GM18498 (cell line): Measurements from ENCODE around the gene PAK5.

Experiments
- ATAC-seq: cut with Tn5 transposase; IDR thresholded peaks from one replicate; pipeline ENCODE4 v1.9.1; 2021; ENCODE audit warnings: mild to moderate bottlenecking, moderate library complexity; ENCODE audit not compliant: unreplicated experiment

Gene PAK5

GRCh38 chr20:9792674-9793073, 46.2 kb downstream of the PAK5 start:
- no peak for ATAC-seq

DNA sequence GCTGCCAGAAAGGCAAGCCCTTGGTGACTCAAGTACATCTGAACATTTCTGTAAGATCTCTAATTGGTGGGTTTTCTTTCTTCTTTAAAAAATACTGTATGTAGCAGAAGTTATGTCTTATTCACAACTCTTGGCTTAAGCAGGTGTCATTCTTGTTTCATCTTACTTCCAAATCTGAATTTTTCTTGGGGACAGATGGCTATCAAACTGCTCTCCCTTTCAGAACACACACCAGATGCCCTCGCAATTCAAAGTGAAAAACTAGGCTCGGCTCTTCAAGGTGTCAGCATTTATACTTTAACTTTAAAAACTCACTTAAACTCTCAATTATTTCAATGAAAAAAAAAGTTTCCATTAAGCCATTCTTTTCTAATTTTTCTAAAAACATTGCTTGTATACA, 49.7 kb downstream of the PAK5 start:
- ATAC-seq, result no peak

DNA sequence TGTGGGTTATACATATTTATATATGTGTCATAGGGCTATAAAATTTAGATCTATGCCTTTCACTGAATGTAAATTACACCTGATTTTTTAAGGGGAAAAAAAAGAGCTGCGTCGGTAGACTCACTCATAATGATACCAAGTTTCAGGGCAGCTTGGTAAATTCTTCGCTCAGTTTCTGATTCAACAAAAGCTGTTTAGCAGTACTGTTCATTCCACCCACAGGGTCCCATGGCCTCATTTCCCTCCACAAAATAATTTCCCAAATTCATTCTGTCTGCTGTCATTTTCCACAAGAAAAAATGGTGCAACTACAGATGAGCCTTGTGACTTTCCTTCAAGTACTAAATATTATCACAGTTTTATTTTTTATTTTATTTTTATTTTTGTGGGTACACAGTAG, 63.7 kb downstream of the PAK5 start:
- no peak for ATAC-seq

GRCh38 chr20:9769954-9770353, 68.9 kb downstream of the PAK5 start:
- ATAC-seq, result no peak

GRCh38 chr20:9761476-9761875, 77.4 kb downstream of the PAK5 start:
- ATAC-seq, result no peak

GRCh38 chr20:9759392-9759791, 79.5 kb downstream of the PAK5 start:
- ATAC-seq, result no peak

DNA sequence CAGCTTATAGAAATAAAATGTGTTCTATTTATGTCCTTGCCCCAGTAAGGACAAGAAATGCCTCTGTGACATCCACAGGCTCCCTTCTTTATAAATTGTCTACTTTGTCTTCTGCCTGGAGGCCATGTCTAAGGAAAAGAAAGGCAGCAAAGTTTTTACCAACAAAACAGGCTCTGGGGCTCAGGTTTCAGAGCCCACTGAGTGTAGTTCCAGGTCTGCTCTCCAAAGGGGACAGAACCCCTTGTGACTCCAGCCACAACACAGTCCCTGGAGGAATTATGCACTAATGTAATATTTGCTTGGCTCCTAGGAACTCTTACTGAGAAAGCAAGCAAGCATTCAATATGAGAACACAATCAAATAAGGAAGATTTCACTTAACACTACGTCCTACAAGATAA, 80.1 kb downstream of the PAK5 start:
- ATAC-seq, result no peak

DNA sequence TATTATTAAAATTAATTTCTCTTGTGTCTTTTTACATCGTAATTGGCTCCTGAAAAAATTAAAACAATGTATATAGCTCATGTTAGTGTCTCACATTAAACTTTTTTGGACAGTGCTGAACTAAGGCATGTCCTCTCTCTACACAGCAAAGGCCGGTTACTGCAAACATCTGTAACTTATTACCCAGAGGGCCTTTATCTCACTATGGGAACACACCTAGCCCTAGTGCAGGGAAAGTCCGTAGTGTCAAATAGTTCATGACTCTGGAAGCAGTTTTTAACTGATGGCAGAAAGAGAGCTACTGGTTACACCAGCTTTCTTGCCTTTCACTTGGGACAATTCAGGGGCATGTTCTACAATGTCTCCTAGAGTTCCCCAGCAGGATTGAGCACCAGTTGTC, 82.2 kb downstream of the PAK5 start:
- ATAC-seq, result no peak

DNA sequence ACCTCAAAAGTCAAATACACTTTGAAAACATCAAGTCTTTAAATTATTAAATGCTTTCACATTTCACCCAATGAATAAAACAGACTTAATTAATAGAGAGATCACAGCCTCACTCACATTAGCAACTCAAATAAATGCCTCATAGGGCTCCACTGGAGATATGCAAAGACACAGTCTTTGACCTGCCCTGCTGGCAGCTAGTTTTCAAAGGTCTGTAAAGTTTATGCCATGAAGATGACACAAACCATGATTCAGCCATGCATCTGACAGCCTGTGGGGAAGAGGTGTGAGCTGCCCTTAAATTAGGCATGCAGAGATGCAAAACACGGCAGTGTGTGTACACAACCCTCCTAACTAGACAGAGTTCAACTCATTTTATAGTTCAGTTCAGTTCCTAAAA, 83.6 kb downstream of the PAK5 start:
- ATAC-seq, result no peak

DNA sequence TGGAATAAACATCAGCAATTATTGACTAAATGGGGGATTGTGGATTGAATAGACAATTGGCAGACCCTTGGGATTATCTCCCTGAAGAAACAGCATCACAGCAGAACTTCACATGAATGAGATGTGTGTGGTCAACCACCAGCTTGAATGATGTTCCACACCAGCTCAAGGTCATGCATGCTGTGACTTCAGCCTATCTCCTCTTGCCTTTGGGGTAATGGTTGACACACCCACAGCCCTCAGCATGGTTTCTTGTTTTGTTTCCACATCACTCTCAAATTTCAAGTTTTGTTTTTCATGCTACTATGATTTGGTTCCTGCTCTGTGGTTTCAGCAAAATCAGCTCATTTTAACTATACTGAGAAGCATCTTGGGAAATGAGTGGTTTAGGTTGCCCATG, 94.3 kb downstream of the PAK5 start:
- no peak for ATAC-seq

DNA sequence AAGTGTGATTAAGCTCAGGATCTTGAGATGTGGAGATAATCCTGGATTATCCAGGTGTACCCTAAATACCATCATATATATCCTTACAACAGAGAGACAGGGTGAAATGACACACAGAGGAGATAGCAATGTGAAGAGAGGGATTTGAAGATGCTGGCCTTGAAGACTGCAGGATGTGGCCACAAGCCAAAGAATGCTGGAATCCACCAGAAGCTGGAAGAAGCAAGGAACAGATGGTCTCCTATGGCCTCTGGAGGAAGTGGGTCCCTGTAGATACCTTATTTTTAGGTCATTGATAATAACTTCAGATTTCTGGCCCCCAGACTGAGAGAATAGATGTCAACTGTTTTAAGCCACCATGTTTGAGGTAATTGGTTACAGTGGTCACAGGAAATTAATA, 95.0 kb downstream of the PAK5 start:
- ATAC-seq, result no peak

DNA sequence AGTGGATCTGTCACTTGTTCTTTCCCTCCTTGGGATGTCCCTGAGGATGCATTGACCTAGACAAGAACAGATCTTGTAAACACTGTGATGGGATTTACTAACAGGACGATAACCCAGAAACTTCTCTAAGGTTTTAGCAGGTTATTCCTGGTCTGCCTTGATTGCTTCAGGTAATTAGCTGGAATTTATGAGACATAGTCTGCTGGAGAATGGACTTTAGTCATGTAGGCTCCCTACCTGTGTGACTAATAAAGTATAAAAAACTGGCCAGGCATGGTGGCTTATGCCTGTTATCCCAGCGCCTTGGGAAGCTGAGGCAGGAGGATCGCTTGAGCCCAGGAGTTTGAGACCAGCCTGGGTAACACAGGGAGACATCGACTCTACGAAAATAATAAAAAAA, 96.1 kb downstream of the PAK5 start:
- no peak for ATAC-seq

DNA sequence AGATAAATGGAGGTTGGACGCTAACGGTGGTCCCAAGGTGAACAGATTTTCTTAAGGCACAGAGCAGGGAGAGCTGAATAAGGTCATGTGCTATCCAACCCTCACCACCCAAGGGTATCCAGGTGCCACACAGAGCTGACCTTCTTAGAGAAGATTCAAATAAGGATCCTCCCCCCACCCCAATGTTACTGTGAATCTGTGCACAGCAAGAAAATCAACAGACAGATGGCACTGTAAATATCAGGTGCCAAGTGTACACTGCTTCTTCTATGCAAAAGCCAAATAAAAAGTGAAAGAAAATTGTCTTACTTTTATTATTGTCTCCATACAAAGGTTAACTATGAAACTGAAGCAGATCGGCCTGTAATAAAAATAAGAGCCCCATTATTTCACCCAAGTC, 96.9 kb downstream of the PAK5 start:
- ATAC-seq, result no peak

GRCh38 chr20:9740486-9740885, 98.4 kb downstream of the PAK5 start:
- ATAC-seq, result no peak

DNA sequence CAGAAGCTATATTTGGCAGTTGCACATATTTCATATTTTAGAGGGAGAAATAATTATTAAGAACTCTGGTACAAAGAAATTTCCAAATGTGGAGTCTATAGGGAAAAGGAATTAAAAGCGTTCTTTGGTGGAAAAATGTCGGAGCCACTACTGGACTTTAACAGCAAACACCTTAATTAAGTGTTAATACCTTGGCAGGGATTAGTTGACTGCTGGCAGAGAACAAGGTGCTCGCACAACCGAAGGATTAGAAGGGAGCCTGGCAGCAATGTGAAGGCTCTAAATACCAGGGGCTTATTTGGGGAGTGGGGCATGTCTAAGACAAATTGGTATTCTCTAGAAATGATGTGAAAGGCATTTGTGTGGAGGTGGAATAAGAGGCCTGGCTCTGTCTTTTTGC, 98.9 kb downstream of the PAK5 start:
- no peak for ATAC-seq

- no peak for ATAC-seq
Measured at GRCh38 chr20:9736373-9736772, 102.5 kb downstream of the PAK5 start.

GRCh38 chr20:9723501-9724202, 115.2 kb downstream of the PAK5 start:
- ATAC-seq, result no peak

DNA sequence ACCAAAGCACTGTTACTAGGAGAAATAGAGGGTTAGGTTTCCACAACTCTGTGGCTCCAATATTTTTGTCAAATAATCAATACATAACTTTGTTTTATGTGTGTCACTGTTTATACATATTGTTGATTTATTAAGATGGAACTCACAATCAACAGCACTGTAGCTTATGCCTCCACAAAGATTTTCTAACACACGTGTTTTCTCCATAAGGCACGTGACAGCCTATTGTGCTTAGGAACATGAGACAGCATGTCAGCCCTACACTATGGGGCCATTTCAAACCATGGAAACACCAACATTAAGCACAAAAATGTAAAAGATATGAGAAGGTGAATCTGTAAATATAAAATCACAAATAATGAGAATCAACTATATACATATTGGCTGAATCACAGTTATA, 127.0 kb downstream of the PAK5 start:
- ATAC-seq, result no peak

DNA sequence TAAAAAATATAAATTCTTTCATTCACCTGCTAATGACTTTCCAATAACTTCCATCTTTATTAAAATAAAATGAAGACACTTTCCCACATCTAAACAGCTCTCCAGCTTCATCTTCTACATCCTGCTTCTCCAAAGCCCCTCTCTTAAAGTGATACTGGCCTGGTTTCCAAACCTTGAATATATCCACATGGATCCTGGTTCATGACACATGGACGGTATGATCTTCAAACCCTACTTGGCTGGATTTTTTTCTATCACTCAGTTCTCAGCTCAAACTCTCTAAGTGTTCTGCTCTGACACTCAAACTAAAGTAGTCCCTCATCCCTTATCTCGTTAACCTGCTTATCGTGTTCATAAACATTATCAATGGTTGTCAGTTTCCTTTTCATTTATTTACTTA, 128.2 kb downstream of the PAK5 start:
- no peak for ATAC-seq

DNA sequence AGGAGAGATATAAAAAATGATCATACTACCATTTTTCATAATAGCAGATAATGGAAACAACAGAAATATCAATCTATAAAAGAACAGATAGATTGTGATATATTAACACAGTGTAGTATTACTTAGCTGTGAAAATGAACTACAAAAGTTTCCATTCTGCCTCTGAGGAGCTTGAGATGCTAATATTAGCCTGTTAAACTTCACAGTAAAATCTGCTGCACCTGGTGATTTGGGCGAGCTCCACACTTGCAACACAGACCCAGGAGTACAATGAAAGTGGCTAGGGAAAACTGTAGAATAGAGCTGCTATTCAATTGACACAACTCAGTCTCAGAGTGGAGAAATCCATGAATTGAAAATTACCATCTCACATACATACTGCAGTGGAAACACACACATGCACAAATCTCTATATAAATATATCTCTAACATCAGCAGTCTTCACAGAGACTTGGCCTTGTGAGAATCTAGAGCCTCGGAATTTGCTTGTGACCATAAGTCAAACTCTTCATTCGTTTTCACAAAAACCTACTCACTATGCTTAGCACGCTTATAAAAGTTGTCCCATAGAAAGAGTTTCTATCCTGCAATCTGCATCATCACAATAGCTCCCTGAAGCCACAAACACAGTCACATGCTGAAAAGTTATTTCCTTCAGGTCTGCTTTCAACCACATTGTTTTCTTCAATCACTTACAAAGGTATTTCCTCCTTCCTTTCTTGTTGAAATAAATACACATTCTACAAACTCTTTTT, 133.0 kb downstream of the PAK5 start:
- no peak for ATAC-seq

- no peak for ATAC-seq
Measured at GRCh38 chr20:9699181-9699580, 139.7 kb downstream of the PAK5 start.

- ATAC-seq, result no peak
Measured at GRCh38 chr20:9689041-9689440, 149.8 kb downstream of the PAK5 start.

GRCh38 chr20:9686866-9687265, 152.0 kb downstream of the PAK5 start:
- no peak for ATAC-seq
